ENCODE results near the gene FAM171A1. TPM values are rescaled to one million over a fixed set of nuclear protein-coding genes. Genes with fewer than 3 reads are reported as not detected.

FAM171A1 gene
- polyA plus RNA-seq, 1 of the 3 experiments (the other 2 are of a cell fraction), result 26.3 TPM

GRCh38 chr10:15331461-15331860 lies 39.6 kb downstream of the FAM171A1 start:
- Histone ChIP-seq H3K9ac (no peak overlapping the region), H3K4me2 (no peak overlapping the region), H3K9me3 (no peaks in the 10 kb centered on the region), H3K79me2 (ENCODE audit: insufficient read depth) (peaks cover 28% of the 10 kb centered on the region), H3K27me3 (ENCODE audit: insufficient read depth) (no peaks in the 10 kb centered on the region), H3K27ac (ENCODE audit: low read depth in 2 of 2, low read length in 1 of 2) (no peak overlapping the region), H3K9me2 (no peaks in the 10 kb centered on the region), H2AFZ (ENCODE audit: low read depth) (no peak overlapping the region), H3F3A (replicated peaks; ENCODE audit: insufficient read depth) (no peaks in the 10 kb centered on the region), H3K4me1 (ENCODE audit: control insufficient read depth in 1 of 2, insufficient read depth in 2 of 2, low read depth in 1 of 2, low read length in 1 of 2) (peaks cover 9 to 15% of the 10 kb centered on the region in 2 experiments; a peak in 2 of 4 replicates), H3K36me3 (replicated peaks in 1 of 2; ENCODE audit: control insufficient read depth in 1 of 2, insufficient read depth in 2 of 2, low read length in 1 of 2) (no peaks in the 10 kb centered on the region), H3K4me3 (ENCODE audit: low read depth in 2 of 2, low read length in 1 of 2) (no peak overlapping the region), H4K20me1 (ENCODE audit: insufficient read depth) (no peaks in the 10 kb centered on the region)
- DNase-seq, result no peak
- TF ChIP-seq CHD2 (IDR thresholded peaks at IDR 0.05; ENCODE audit: low read length, partially characterized antibody) (no peak), IRF3 (IDR thresholded peaks at IDR 0.05; ENCODE audit: low read depth, low read length) (no peak), USF1 (IDR thresholded peaks at IDR 0.05; ENCODE audit: borderline replicate concordance, low read depth) (no peak), MXI1 (IDR thresholded peaks at IDR 0.05; ENCODE audit: low read depth, low read length) (no peak), RXRA (IDR thresholded peaks at IDR 0.05; ENCODE audit: borderline replicate concordance, low read depth) (no peak), FOSL2 (IDR thresholded peaks at IDR 0.05; ENCODE audit: borderline replicate concordance, low read depth) (no peak), CTCF (IDR thresholded peaks at IDR 0.05) (no peak), FOXJ3 (CRISPR knock-in tag; IDR thresholded peaks at IDR 0.05) (no peak), FOXM1 (IDR thresholded peaks at IDR 0.05; ENCODE audit: low read depth) (no peak), TAF1 (IDR thresholded peaks at IDR 0.05; ENCODE audit: borderline replicate concordance, low read depth, low read length) (no peak), SIN3A (IDR thresholded peaks at IDR 0.05; ENCODE audit: borderline replicate concordance, low read depth, low read length) (no peak), MAX (IDR thresholded peaks at IDR 0.05; ENCODE audit: low read depth) (no peak), TEAD4 (IDR thresholded peaks at IDR 0.05; ENCODE audit: borderline replicate concordance, insufficient read depth) (no peak), USF2 (IDR thresholded peaks at IDR 0.05; ENCODE audit: borderline replicate concordance, low read depth, low read length) (no peak), EP300 (IDR thresholded peaks at IDR 0.05; ENCODE audit: borderline replicate concordance in 1 of 2, low read depth in 1 of 2, low read length in 1 of 2) (no peak), ZBTB33 (IDR thresholded peaks at IDR 0.05; ENCODE audit: borderline replicate concordance, low read depth) (no peak), RAD21 (IDR thresholded peaks at IDR 0.05; ENCODE audit: low read length) (no peak), YY1 (IDR thresholded peaks at IDR 0.05; ENCODE audit: low read depth) (no peak), EZH2phosphoT487 (IDR thresholded peaks at IDR 0.05; ENCODE audit: borderline replicate concordance, low read depth) (no peak), REST (IDR thresholded peaks at IDR 0.05; ENCODE audit: low read depth, low read length) (no peak)
- 82% methylated on average over 1 of the region's 1 CpG for WGBS (ENCODE audit: low lambda C conversion rate)
- ChIA-PET POLR2A (no interaction called here), CTCF (no interaction called here)
